Measurements from ENCODE around the gene AP2A2. TPM values are rescaled to one million over a fixed set of nuclear protein-coding genes. Genes with fewer than 3 reads are reported as not detected.

Gene AP2A2
- total and polyA plus RNA-seq, 2 of the 4 experiments (the other 2 are of a cell fraction): 19.9 to 49.0 TPM

GRCh38 chr11:958101-958500 lies 32.4 kb downstream of the AP2A2 start:
- ChIA-PET CTCF (no interaction called here), POLR2A (ENCODE audit: unreplicated experiment) (no interaction called here)
- Histone ChIP-seq H3K4me1 (ENCODE audit: control insufficient read depth, insufficient read depth, low read length) (peaks cover 10% of the 10 kb centered on the region), H2BK15ac (ENCODE audit: low read depth, low read length) (no peak overlapping the region), H2AFZ (replicated peaks; ENCODE audit: low read length, poor library complexity) (no peak overlapping the region), H2AK9ac (replicated peaks; ENCODE audit: low read depth, low read length, poor library complexity) (no peak overlapping the region), H3K9me3 (ENCODE audit: control insufficient read depth, insufficient read depth, low read length) (no peaks in the 10 kb centered on the region), H3K56ac (ENCODE audit: extremely low read depth, insufficient read depth, low read length) (no peak overlapping the region), H3K23ac (ENCODE audit: low read depth, low read length) (no peak overlapping the region), H2AK5ac (ENCODE audit: low read depth, low read length) (no peak overlapping the region), H3K4ac (ENCODE audit: low read depth, low read length) (no peak overlapping the region), H3K4me2 (ENCODE audit: low read depth, low read length) (no peak overlapping the region), H2BK20ac (ENCODE audit: low read depth, low read length) (no peak overlapping the region), H3K9me1 (ENCODE audit: insufficient read depth, low read length) (peaks cover 18% of the 10 kb centered on the region; the same call in 1 of the 2 replicates), H4K5ac (ENCODE audit: low read depth, low read length) (no peak overlapping the region), H3K79me1 (ENCODE audit: low read depth in 1 of 2, low read length in 2 of 2) (peaks cover 21 to 66% of the 10 kb centered on the region in 2 experiments), H3K27ac (ENCODE audit: insufficient read depth, low read length) (no peak overlapping the region), H3K9ac (ENCODE audit: low read depth, low read length) (no peak overlapping the region), H3K27me3 (ENCODE audit: control insufficient read depth, insufficient read depth, low read length) (no peaks in the 10 kb centered on the region), H2BK120ac (ENCODE audit: low read depth, low read length) (no peak overlapping the region), H4K8ac (ENCODE audit: low read depth in 2 of 2, low read length in 2 of 2) (no peak overlapping the region), H3K14ac (replicated peaks; ENCODE audit: low read depth, low read length) (no peak overlapping the region), H3K18ac (ENCODE audit: low read depth, low read length) (no peak overlapping the region), H2BK5ac (ENCODE audit: low read depth, low read length, poor library complexity, severe bottlenecking) (no peak overlapping the region), H3K4me3 (ENCODE audit: insufficient read depth, low read depth, low read length) (no peak overlapping the region), H4K91ac (ENCODE audit: insufficient read depth, low read depth, low read length) (no peak overlapping the region), H3K36me3 (ENCODE audit: control insufficient read depth, insufficient read depth, low read length) (peaks cover 29% of the 10 kb centered on the region), H4K20me1 (ENCODE audit: insufficient read depth, low read length) (peaks cover 54% of the 10 kb centered on the region)
- TF ChIP-seq MXI1 (IDR thresholded peaks at IDR 0.05; ENCODE audit: borderline replicate concordance, low read depth, low read length) (no peak), POLR2A (IDR thresholded peaks at IDR 0.05; ENCODE audit: low read depth, low read length) (no peak), MAZ (IDR thresholded peaks at IDR 0.05; ENCODE audit: borderline replicate concordance, low read depth, low read length) (no peak)
- intact Hi-C loops (cut with micrococcal nuclease) (no loop called here), in situ Hi-C loops (cut with MboI; ENCODE audit: low sequenced_read_pairs) (no loop called here), dilution Hi-C loops (cut with HindIII; ENCODE audit: low sequenced_read_pairs, unreplicated experiment) (no loop called here)
- BruUV-seq (replicated peaks): no TSS peak
- DNase-seq: no peak
- no peak for ATAC-seq (ENCODE audit: low read depth)
- WGBS, 2 experiments (ENCODE audit: extremely low coverage in 2 of 2, insufficient read length in 1 of 2): 83% methylated on average over 1 of the region's 7 CpGs; no CpG with 5 or more reads in 1 of the 2 experiments

All from IMR-90 (cell line).